PC-3 (cell line): ENCODE measurements around the gene CDK14. TPM values are rescaled to one million over a fixed set of nuclear protein-coding genes. Genes with fewer than 3 reads are reported as not detected.
A peak's percentile ranks its signal among the peaks of the same experiment; 100 is the strongest.

Experiments
- ATAC-seq: fragments of 200-7000 bp; cut with Tn5 transposase; 2 replicates; pipeline ENCODE4 v1.9.1; 2020; ENCODE audit warnings: mild to moderate bottlenecking, moderate library complexity
- Bru-seq: library from RNA; stranded (reverse); fragments of 400-500 nt; gene quantifications from one replicate; lab custom pipeline; 2021; lab: Mats Ljungman, UMichigan
- BruChase-seq, 2 experiments: library from RNA; stranded (reverse); fragments of 400-500 nt; gene quantifications; one replicate each; lab custom pipeline; 2021; lab: Mats Ljungman, UMichigan
- BruUV-seq: library from RNA; stranded (reverse); fragments of 400-500 nt; replicated peaks from 2 replicates; lab custom pipeline; 2021; lab: Mats Ljungman, UMichigan
- CTCF ChIA-PET: fragments of 300-600 bp; sonication (Branson Sonifier 250); formaldehyde crosslinking; loops from one replicate; lab custom pipeline; 2022; ENCODE audit warnings: antibody characterized with exemption; lab: Charles Lee
- POLR2A ChIA-PET: fragments of 300-600 bp; sonication (Branson Sonifier 250); formaldehyde crosslinking; loops from one replicate; lab custom pipeline; 2022; ENCODE audit warnings: antibody characterized with exemption; ENCODE audit not compliant: unreplicated experiment; lab: Charles Lee
- DNase-seq: peaks from one replicate; pipeline ENCODE4 v3.0.0-alpha.2; 2015
- H2AFZ ChIP-seq: fragments of 300-600 bp; sonication (generic); 2 replicates; pipeline ENCODE4 v1.6.0; 2016; ENCODE audit warnings: antibody characterized with exemption, low read length
- H3F3A ChIP-seq: fragments of 300-600 bp; sonication (generic); one replicate; pipeline ENCODE4 v1.6.0; 2017; ENCODE audit warnings: antibody characterized with exemption, low read length, control low read depth, mild to moderate bottlenecking; ENCODE audit not compliant: unreplicated experiment
- H3K27ac ChIP-seq: fragments of 300-600 bp; sonication (generic); 2 replicates; pipeline ENCODE4 v1.5.1; 2016; ENCODE audit warnings: mild to moderate bottlenecking, low read length
- H3K27me3 ChIP-seq: fragments of 300-600 bp; sonication (generic); 2 replicates; pipeline ENCODE4 v1.6.1; 2016; ENCODE audit warnings: low read length, mixed read lengths
- H3K36me3 ChIP-seq: fragments of 300-600 bp; sonication (generic); 2 replicates; pipeline ENCODE4 v1.6.1; 2016; ENCODE audit warnings: low read depth, mixed run types, low read length, mixed read lengths
- H3K4me1 ChIP-seq: fragments of 300-600 bp; sonication (generic); 2 replicates; pipeline ENCODE4 v1.5.1; 2016; ENCODE audit warnings: low read length; ENCODE audit not compliant: insufficient read depth
- H3K4me2 ChIP-seq: fragments of 300-600 bp; sonication (generic); 2 replicates; pipeline ENCODE4 v1.6.0; 2016; ENCODE audit warnings: low read length
- H3K4me3 ChIP-seq: fragments of 300-600 bp; sonication (generic); 2 replicates; pipeline ENCODE4 v1.5.1; 2016; ENCODE audit warnings: mild to moderate bottlenecking, low read length, mixed read lengths
- H3K79me2 ChIP-seq: fragments of 300-600 bp; sonication (generic); 2 replicates; pipeline ENCODE4 v1.6.1; 2017; ENCODE audit warnings: low read length, mixed read lengths
- H3K9ac ChIP-seq: fragments of 300-600 bp; sonication (generic); 2 replicates; pipeline ENCODE4 v1.6.0; 2016; ENCODE audit warnings: mild to moderate bottlenecking, low read length
- H3K9me2 ChIP-seq: fragments of 300-600 bp; sonication (generic); replicated peaks from 2 replicates; pipeline ENCODE4 v1.6.1; 2016; ENCODE audit warnings: mixed run types, low read length, mixed read lengths
- H3K9me3 ChIP-seq: fragments of 300-600 bp; sonication (generic); 2 replicates; pipeline ENCODE4 v1.6.1; 2016; ENCODE audit warnings: low read length, mixed read lengths
- H4K20me1 ChIP-seq: fragments of 300-600 bp; sonication (generic); 2 replicates; pipeline ENCODE4 v1.6.1; 2016; ENCODE audit warnings: low read length, mixed read lengths
- CTCF ChIP-seq: fragments of 300-600 bp; sonication (generic); conservative IDR thresholded peaks from 2 replicates; pipeline ENCODE4 v1.5.1; 2017; ENCODE audit warnings: antibody characterized with exemption, low read depth, mild to moderate bottlenecking, low read length
- EZH2 ChIP-seq: fragments of 300-600 bp; sonication (generic); IDR thresholded peaks from one replicate; pipeline ENCODE4 v1.6.1; 2017; ENCODE audit warnings: antibody characterized with exemption, mild to moderate bottlenecking, low read length; ENCODE audit not compliant: unreplicated experiment
- EZH2phosphoT487 ChIP-seq: fragments of 300-600 bp; sonication (generic); IDR thresholded peaks from 2 replicates; pipeline ENCODE4 v1.6.1; 2018; ENCODE audit warnings: mild to moderate bottlenecking, antibody characterized with exemption, low read length, borderline replicate concordance
- intact Hi-C: fragments of 100-400 bp; cut with micrococcal nuclease; formaldehyde crosslinking; loops from 2 replicates; pipeline ENCODE4 v1.9.0; 2023
- long read RNA-seq: library from polyadenylated mRNA; unstranded; transcript quantifications from one replicate; pipeline ENCODE4 v2.0.0, GENCODE V29; 2021; ENCODE audit not compliant: unreplicated experiment
- total RNA-seq: library from RNA; depleted of rRNA; stranded (reverse); fragments of >200 nt; gene quantifications from 2 replicates; pipeline ENCODE4 v1.2.3, GENCODE V29; 2014; rRNA removed

CDK14 gene
- total RNA-seq, result 6.6 and 8.2 TPM in 2 replicates
- Bru-seq, nascent RNA, result percentile 82 among the genes with signal in this experiment
- percentile 63 among the genes with signal in this experiment for BruChase-seq, experiment 1, labeled RNA remaining after a 6-hour chase
- percentile 84 among the genes with signal in this experiment for BruChase-seq, experiment 2, labeled RNA remaining after a 2-hour chase
- long read RNA-seq, full-length matches to known transcripts, result 78 of 177 reads
- long read RNA-seq, partial matches to known transcripts, result 21 of 177 reads
- long read RNA-seq, other reads (novel, unspliced or antisense), result 78 of 177 reads

- H3K4me1 ChIP-seq, result peaks cover 32% of the 10 kb centered on the region
- no peaks in the 10 kb centered on the region for H3K27me3 ChIP-seq
- ChIA-PET CTCF (interaction anchor here (1.4 kb wide), 1 partner anchor 11 kb away, joined by 5 read pairs; no protein-coding TSS in a partner anchor), POLR2A (no interaction called here)
- peaks cover 34% of the 10 kb centered on the region for H3K79me2 ChIP-seq
- TF ChIP-seq EZH2 (no peak), EZH2phosphoT487 (no peak), CTCF (peak; percentile 26; the same call in 1 of the 2 replicates)
- H2AFZ ChIP-seq, result peak within 1 kb of the TSS; percentile 90
- BruUV-seq, result no TSS peak
- H3K9me2 ChIP-seq, result no peaks in the 10 kb centered on the region
- H4K20me1 ChIP-seq, result no peaks in the 10 kb centered on the region
- H3K27ac ChIP-seq, result peak within 1 kb of the TSS; percentile 89
- no peaks in the 10 kb centered on the region for H3K9me3 ChIP-seq
- peak within 1 kb of the TSS; percentile 75 for H3K9ac ChIP-seq
- ATAC-seq (peak; percentile 42), DNase-seq (peak; percentile 59)
- no peaks in the 10 kb centered on the region for H3F3A ChIP-seq
- intact Hi-C loops, result loop anchor here (1.0 to 10.0 kb wide), 5 partner anchors 23 to 438 kb away; no protein-coding TSS in a partner anchor
- peak within 1 kb of the TSS; percentile 94 for H3K4me2 ChIP-seq
- H3K36me3 ChIP-seq, result no peaks in the 10 kb centered on the region
- peak within 1 kb of the TSS; percentile 90 for H3K4me3 ChIP-seq
Measured at GRCh38 chr7:90595801-90596670, at the start of gene CDK14. TSS of gene CDK14 (plus strand) at chr7:90596321. CDS start at chr7:90596628, 307 bp downstream.

- H3K79me2 ChIP-seq, result no peaks in the 10 kb centered on the region
- H3K4me2 ChIP-seq, result peak overlapping the region; percentile 31; the same call in 1 of the 2 replicates
- peak overlapping the region; percentile 75 for H2AFZ ChIP-seq
- H3K36me3 ChIP-seq, result no peaks in the 10 kb centered on the region
- no peaks in the 10 kb centered on the region for H3F3A ChIP-seq
- no peak for TF ChIP-seq EZH2phosphoT487
- no peak for TF ChIP-seq EZH2
- no peak for TF ChIP-seq CTCF
- no peak overlapping the region for H3K27ac ChIP-seq
- H3K9ac ChIP-seq, result no peak overlapping the region
- no peak overlapping the region for H3K4me3 ChIP-seq
- no peaks in the 10 kb centered on the region for H3K27me3 ChIP-seq
- ATAC-seq, result peak; percentile 71
- DNase-seq, result peak; percentile 48
- H3K9me3 ChIP-seq, result no peaks in the 10 kb centered on the region
- ChIA-PET CTCF (interaction anchor here (0.6 kb wide), 2 partner anchors 96 to 233 kb away, joined by 3 to 4 read pairs; no protein-coding TSS in a partner anchor), POLR2A (interaction anchor here (0.7 kb wide), 1 partner anchor 150 kb away, joined by 4 read pairs; no protein-coding TSS in a partner anchor)
- intact Hi-C loops, result loop anchor here (2.0 to 5.0 kb wide), 2 partner anchors 46 to 96 kb away; partner anchors contain the start of gene CDK14
- H3K4me1 ChIP-seq, result peaks cover 6% of the 10 kb centered on the region; the same call in 1 of the 2 replicates
- H4K20me1 ChIP-seq, result no peaks in the 10 kb centered on the region
- no TSS peak for BruUV-seq
- H3K9me2 ChIP-seq, result no peaks in the 10 kb centered on the region
Measured at GRCh38 chr7:90551036-90551435, 45.1 kb upstream of the CDK14 start.
